ENCODE data around the gene CNKSR1.

DNA sequence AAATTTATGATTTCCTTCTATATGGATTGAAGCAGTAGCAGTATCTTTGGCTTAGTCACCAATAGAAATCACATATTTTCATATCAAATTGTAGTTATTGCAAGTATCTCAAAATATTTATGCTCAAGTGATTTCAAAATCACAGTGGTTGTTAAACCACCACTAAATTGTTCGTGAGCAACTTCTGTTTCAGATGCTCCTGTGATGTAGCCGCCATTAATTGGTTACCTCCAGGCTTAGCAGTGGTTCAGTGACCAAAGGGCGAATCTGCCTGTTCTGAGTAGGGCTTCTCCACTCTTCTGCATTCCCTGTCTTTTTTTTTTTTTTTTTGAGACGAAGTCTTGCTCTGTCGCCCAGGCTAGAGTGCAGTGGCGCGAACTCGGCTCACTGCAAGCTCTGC, 1.9 kb upstream of the CNKSR1 start:
- TF ChIP-seq POLR2A (IDR thresholded peaks at IDR 0.05): no peak
- TF ChIP-seq, protein P1, sequence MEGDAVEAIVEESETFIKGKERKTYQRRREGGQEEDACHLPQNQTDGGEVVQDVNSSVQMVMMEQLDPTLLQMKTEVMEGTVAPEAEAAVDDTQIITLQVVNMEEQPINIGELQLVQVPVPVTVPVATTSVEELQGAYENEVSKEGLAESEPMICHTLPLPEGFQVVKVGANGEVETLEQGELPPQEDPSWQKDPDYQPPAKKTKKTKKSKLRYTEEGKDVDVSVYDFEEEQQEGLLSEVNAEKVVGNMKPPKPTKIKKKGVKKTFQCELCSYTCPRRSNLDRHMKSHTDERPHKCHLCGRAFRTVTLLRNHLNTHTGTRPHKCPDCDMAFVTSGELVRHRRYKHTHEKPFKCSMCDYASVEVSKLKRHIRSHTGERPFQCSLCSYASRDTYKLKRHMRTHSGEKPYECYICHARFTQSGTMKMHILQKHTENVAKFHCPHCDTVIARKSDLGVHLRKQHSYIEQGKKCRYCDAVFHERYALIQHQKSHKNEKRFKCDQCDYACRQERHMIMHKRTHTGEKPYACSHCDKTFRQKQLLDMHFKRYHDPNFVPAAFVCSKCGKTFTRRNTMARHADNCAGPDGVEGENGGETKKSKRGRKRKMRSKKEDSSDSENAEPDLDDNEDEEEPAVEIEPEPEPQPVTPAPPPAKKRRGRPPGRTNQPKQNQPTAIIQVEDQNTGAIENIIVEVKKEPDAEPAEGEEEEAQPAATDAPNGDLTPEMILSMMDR (IDR thresholded peaks at IDR 0.05): no peak

Data from Peyer's patch (tissue), 4 donors.